IPS-15b (cell line): ENCODE results near the gene DERA.
"Not testable (repeated sequence)": the region's sequence is repeated elsewhere in the genome, so short reads cannot be mapped to it uniquely, and the experiment has no call there.

Experiments used
- H3K27me3 ChIP-seq: one replicate; pipeline ENCODE4 v1.6.1; 2013; ENCODE audit warnings: low read length; ENCODE audit not compliant: control insufficient read depth, insufficient read depth
- H3K36me3 ChIP-seq: one replicate; pipeline ENCODE4 v1.6.1; 2013; ENCODE audit warnings: low read length; ENCODE audit not compliant: control insufficient read depth, insufficient read depth
- H3K4me1 ChIP-seq: one replicate; pipeline ENCODE4 v1.6.1; 2013; ENCODE audit warnings: mild to moderate bottlenecking, low read length; ENCODE audit not compliant: control insufficient read depth, insufficient read depth
- H3K4me3 ChIP-seq: one replicate; pipeline ENCODE4 v1.5.1; 2013; ENCODE audit warnings: low read depth, low read length
- H3K9ac ChIP-seq: one replicate; pipeline ENCODE4 v1.6.1; 2013; ENCODE audit warnings: low read depth, mild to moderate bottlenecking, low read length
- H3K9me3 ChIP-seq: one replicate; pipeline ENCODE4 v1.6.1; 2013; ENCODE audit warnings: mild to moderate bottlenecking, low read length; ENCODE audit not compliant: control insufficient read depth, insufficient read depth

The DERA gene

GRCh38 chr12:15910468-15910863 lies 666 bp upstream of the DERA start:
- Histone ChIP-seq H3K4me3 (peak overlapping the region; percentile 77), H3K4me1 (peaks cover 5% of the 10 kb centered on the region), H3K9ac (no peak overlapping the region), H3K9me3 (no peaks in the 10 kb centered on the region), H3K27me3 (peaks cover 15% of the 10 kb centered on the region), H3K36me3 (no peaks in the 10 kb centered on the region)

- H3K36me3 ChIP-seq, H3K9me3 ChIP-seq, H3K9ac ChIP-seq, H3K4me1 ChIP-seq: not testable (repeated sequence)
- Histone ChIP-seq H3K4me3 (peak overlapping the region; percentile 77), H3K27me3 (peaks cover 15% of the 10 kb centered on the region)
These were observed 799 bp downstream of the DERA start for GRCh38 chr12:15911931-15912330.

GRCh38 chr12:15914131-15914530 lies 3.0 kb downstream of the DERA start:
- not testable (repeated sequence) for H3K36me3 ChIP-seq, H3K4me3 ChIP-seq, H3K9me3 ChIP-seq, H3K4me1 ChIP-seq, H3K9ac ChIP-seq
- peaks cover 15% of the 10 kb centered on the region for H3K27me3 ChIP-seq

- Histone ChIP-seq H3K9me3 (no peaks in the 10 kb centered on the region), H3K27me3 (peaks cover 8% of the 10 kb centered on the region), H3K36me3 (no peaks in the 10 kb centered on the region), H3K9ac (no peak overlapping the region), H3K4me3 (no peak overlapping the region), H3K4me1 (peaks cover 3% of the 10 kb centered on the region)
These were observed 6.9 kb downstream of the DERA start for GRCh38 chr12:15918066-15918465.

- H3K27me3 ChIP-seq: no peaks in the 10 kb centered on the region
- H3K4me1 ChIP-seq: peaks cover 5% of the 10 kb centered on the region
- H3K9me3 ChIP-seq: no peaks in the 10 kb centered on the region
- H3K4me3 ChIP-seq: no peak overlapping the region
- no peak overlapping the region for H3K9ac ChIP-seq
- H3K36me3 ChIP-seq: no peaks in the 10 kb centered on the region
These were observed 8.3 kb downstream of the DERA start for GRCh38 chr12:15919418-15919817.

GRCh38 chr12:15924956-15925355 lies 13.8 kb downstream of the DERA start:
- Histone ChIP-seq H3K4me3 (no peak overlapping the region), H3K36me3 (no peaks in the 10 kb centered on the region), H3K4me1 (peaks cover 9% of the 10 kb centered on the region), H3K9me3 (no peaks in the 10 kb centered on the region), H3K9ac (no peak overlapping the region), H3K27me3 (no peaks in the 10 kb centered on the region)

GRCh38 chr12:15928346-15928745 lies 17.2 kb downstream of the DERA start:
- Histone ChIP-seq H3K4me3 (no peak overlapping the region), H3K27me3 (no peaks in the 10 kb centered on the region), H3K36me3 (no peaks in the 10 kb centered on the region), H3K4me1 (peaks cover 9% of the 10 kb centered on the region), H3K9ac (no peak overlapping the region), H3K9me3 (no peaks in the 10 kb centered on the region)

- Histone ChIP-seq H3K4me1 (peaks cover 7% of the 10 kb centered on the region), H3K9ac (no peak overlapping the region), H3K9me3 (no peaks in the 10 kb centered on the region), H3K36me3 (no peaks in the 10 kb centered on the region), H3K27me3 (no peaks in the 10 kb centered on the region), H3K4me3 (no peak overlapping the region)
These were observed 17.9 kb downstream of the DERA start for GRCh38 chr12:15928870-15929571.

GRCh38 chr12:15931590-15932053 lies 20.5 kb downstream of the DERA start:
- Histone ChIP-seq H3K9me3 (no peaks in the 10 kb centered on the region), H3K4me1 (peaks cover 7% of the 10 kb centered on the region), H3K27me3 (no peaks in the 10 kb centered on the region), H3K9ac (no peak overlapping the region), H3K4me3 (no peak overlapping the region), H3K36me3 (no peaks in the 10 kb centered on the region)

- H3K9ac ChIP-seq: no peak overlapping the region
- H3K4me1 ChIP-seq: peaks cover 7% of the 10 kb centered on the region
- H3K9me3 ChIP-seq: no peaks in the 10 kb centered on the region
- H3K27me3 ChIP-seq: no peaks in the 10 kb centered on the region
- H3K4me3 ChIP-seq: no peak overlapping the region
- H3K36me3 ChIP-seq: no peaks in the 10 kb centered on the region
These were observed 21.2 kb downstream of the DERA start for GRCh38 chr12:15932327-15932726.

GRCh38 chr12:15932971-15933370 lies 21.8 kb downstream of the DERA start:
- Histone ChIP-seq H3K27me3 (no peaks in the 10 kb centered on the region), H3K9ac (no peak overlapping the region), H3K4me1 (peaks cover 7% of the 10 kb centered on the region), H3K4me3 (no peak overlapping the region), H3K9me3 (no peaks in the 10 kb centered on the region), H3K36me3 (no peaks in the 10 kb centered on the region)

GRCh38 chr12:15933751-15934150 lies 22.6 kb downstream of the DERA start:
- Histone ChIP-seq H3K4me3 (no peak overlapping the region), H3K9ac (no peak overlapping the region), H3K36me3 (no peaks in the 10 kb centered on the region), H3K9me3 (no peaks in the 10 kb centered on the region), H3K27me3 (no peaks in the 10 kb centered on the region), H3K4me1 (peaks cover 6% of the 10 kb centered on the region)
